ENCODE measurements around the gene RFX4. TPM values are rescaled to one million over a fixed set of nuclear protein-coding genes. Genes with fewer than 3 reads are reported as not detected.

Gene RFX4
- total RNA-seq, 6 donors from 2014 or later: not detected

DNA sequence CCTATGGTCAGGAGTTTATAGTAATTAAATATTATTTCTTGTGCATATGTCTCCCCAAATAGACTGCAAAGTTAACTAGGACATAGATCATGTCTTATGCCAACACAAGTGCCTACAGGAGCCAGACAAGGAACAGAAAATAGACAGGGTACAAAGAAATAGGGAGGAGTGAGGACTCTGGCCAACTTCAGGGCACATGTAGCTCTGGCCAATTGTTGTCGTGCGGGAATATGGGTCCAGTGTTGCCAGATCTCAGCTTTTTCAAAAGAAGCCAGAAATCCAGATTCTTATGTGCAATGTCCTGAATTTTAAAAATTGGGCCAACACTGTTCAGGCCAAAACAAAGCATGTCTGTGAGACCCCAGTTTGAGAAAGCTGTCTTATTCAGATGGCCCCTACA lies 68.7 kb downstream of the RFX4 start:
- H3K27ac ChIP-seq: no peak overlapping the region
- H3K9me3 ChIP-seq: no peaks in the 10 kb centered on the region
- TF ChIP-seq CTCF (IDR thresholded peaks at IDR 0.05): no peak
- TF ChIP-seq POLR2AphosphoS5 (IDR thresholded peaks at IDR 0.05): no peak
- no peak for TF ChIP-seq POLR2A (IDR thresholded peaks at IDR 0.05)
- TF ChIP-seq EP300 (IDR thresholded peaks at IDR 0.05): no peak
- 89 to 91% methylated on average over 2 of the region's 2 CpGs for WGBS, 2 donors
- H3K4me1 ChIP-seq: no peaks in the 10 kb centered on the region
- no peaks in the 10 kb centered on the region for H3K27me3 ChIP-seq
- DNase-seq: no peak
- no peak overlapping the region for H3K4me3 ChIP-seq
- no peak for ATAC-seq (ENCODE audit: low FRiP score in 2 of 2)
- no peaks in the 10 kb centered on the region for H3K36me3 ChIP-seq

DNA sequence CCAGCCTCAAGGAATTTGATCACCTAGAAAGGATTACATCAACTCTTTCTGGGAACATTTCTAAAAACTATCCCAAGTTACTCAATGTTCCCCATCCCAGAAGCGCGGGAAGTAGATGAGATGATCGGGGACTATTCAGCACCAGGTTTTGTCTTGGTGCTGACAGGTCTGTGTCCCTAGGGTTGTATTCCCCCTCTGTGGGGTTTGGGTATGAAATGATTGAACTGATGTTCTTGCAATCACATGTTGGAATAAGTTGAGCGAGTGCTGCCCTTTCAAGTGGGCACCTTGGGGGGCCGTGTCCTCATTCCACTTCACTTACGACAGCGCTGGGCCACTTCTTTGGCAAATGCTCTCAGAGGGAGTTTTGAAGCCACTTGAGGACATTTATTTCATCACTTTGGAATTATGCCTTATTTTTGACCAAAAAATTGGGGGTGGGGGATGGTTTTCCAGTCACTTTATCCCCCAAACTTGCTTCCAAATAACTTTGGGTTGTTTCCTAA lies 69.8 kb downstream of the RFX4 start:
- Histone ChIP-seq H3K9me3 (no peaks in the 10 kb centered on the region), H3K4me3 (no peak overlapping the region), H3K36me3 (no peaks in the 10 kb centered on the region), H3K4me1 (no peaks in the 10 kb centered on the region), H3K27me3 (peaks cover 0 to 4% (median 0%) of the 10 kb centered on the region in 4 donors), H3K27ac (no peak overlapping the region)
- 83 to 84% methylated on average over 7 of the region's 7 CpGs for WGBS, 2 donors
- ATAC-seq (ENCODE audit: low FRiP score in 2 of 2): no peak
- TF ChIP-seq CTCF (IDR thresholded peaks at IDR 0.05): no peak
- no peak for TF ChIP-seq POLR2A (IDR thresholded peaks at IDR 0.05)
- TF ChIP-seq POLR2AphosphoS5 (IDR thresholded peaks at IDR 0.05): no peak
- no peak for TF ChIP-seq EP300 (IDR thresholded peaks at IDR 0.05)
- no peak for DNase-seq

DNA sequence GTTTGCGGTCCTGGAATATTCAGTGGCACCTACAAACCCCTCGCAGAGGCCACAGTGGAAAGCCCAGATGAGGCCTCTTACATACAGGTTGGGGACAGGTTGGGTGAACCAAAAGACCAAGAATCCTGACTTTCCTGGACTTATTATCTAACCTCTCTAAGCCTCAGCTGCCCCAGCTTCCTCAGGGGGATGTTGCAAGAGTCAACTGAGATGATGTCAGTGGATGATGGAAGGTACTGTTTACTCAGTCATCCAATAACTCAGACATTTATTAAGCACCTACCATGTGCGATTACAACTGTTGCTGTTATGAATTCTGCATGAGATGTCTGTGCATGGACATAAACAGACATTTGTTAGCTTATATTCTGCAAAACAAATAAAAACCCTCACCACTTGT lies 72.8 kb downstream of the RFX4 start:
- no peaks in the 10 kb centered on the region for H3K4me1 ChIP-seq
- 87 to 94% methylated on average over 3 of the region's 3 CpGs for WGBS, 2 donors

DNA sequence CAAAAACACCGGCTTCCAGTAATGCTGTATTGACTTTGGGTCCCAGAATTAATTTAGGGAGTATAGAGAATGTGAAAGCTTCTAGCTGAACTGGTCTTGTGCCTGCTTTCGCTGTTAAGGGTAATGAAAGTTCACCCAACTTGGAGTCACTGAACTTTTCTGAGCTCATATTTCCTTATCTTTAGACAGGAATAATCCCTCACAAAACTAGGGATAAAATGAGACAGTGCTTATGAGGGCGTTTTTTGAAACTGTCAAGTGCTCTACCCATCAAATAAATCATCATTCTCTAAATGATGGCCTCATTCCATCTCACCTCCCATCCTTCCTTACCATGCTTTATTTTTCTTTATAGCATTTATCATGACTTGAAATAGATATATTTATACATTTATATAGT lies 74.7 kb downstream of the RFX4 start:
- Histone ChIP-seq H3K9me3 (peaks cover 0 to 5% (median 4%) of the 10 kb centered on the region in 4 donors), H3K4me1 (no peaks in the 10 kb centered on the region), H3K27me3 (peaks cover 0 to 4% (median 0%) of the 10 kb centered on the region in 4 donors), H3K27ac (no peak overlapping the region), H3K36me3 (no peaks in the 10 kb centered on the region), H3K4me3 (no peak overlapping the region)
- no peak for DNase-seq
- no peak for ATAC-seq (ENCODE audit: low FRiP score in 2 of 2)
- TF ChIP-seq POLR2A (IDR thresholded peaks at IDR 0.05): no peak
- no peak for TF ChIP-seq CTCF (IDR thresholded peaks at IDR 0.05)
- no peak for TF ChIP-seq EP300 (IDR thresholded peaks at IDR 0.05)
- TF ChIP-seq POLR2AphosphoS5 (IDR thresholded peaks at IDR 0.05): no peak
- 76 to 78% methylated on average over 3 of the region's 3 CpGs for WGBS, 2 donors

More for the DNA sequence above, 72.8 kb downstream of the RFX4 start:
- TF ChIP-seq POLR2AphosphoS5 (IDR thresholded peaks at IDR 0.05): no peak
- no peak for TF ChIP-seq EP300 (IDR thresholded peaks at IDR 0.05)
- no peak for TF ChIP-seq CTCF (IDR thresholded peaks at IDR 0.05)
- TF ChIP-seq POLR2A (IDR thresholded peaks at IDR 0.05): no peak
- Histone ChIP-seq H3K27me3 (peaks cover 0 to 4% (median 0%) of the 10 kb centered on the region in 4 donors), H3K9me3 (no peaks in the 10 kb centered on the region), H3K4me3 (no peak overlapping the region), H3K27ac (no peak overlapping the region), H3K36me3 (no peaks in the 10 kb centered on the region)
- DNase-seq: no peak
- no peak for ATAC-seq (ENCODE audit: low FRiP score in 2 of 2)

DNA sequence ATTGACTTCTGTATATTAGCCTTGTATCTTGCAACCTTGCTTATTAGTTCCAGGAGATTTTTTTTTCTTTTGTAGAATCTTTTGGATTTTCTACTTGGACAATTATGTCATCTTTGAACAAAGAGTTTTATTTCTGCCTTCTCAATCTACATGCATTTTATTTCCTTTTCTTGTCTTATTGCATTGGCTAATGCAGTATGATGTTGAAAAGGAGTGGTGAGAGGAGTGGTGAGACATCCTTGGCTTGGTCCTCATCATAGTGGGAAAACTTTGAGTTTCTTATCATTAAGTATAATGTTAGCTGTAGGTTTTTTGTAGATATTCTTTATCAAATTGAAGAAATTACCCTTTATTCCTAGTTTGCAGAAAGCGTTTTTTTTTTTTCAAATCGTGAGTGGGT lies 80.6 kb downstream of the RFX4 start:
- TF ChIP-seq CTCF (IDR thresholded peaks at IDR 0.05): no peak
- no peak for TF ChIP-seq POLR2AphosphoS5 (IDR thresholded peaks at IDR 0.05)
- no peak for TF ChIP-seq EP300 (IDR thresholded peaks at IDR 0.05)
- no peak for TF ChIP-seq POLR2A (IDR thresholded peaks at IDR 0.05)
- H3K27me3 ChIP-seq: no peaks in the 10 kb centered on the region
- H3K4me3 ChIP-seq: no peak overlapping the region
- no peak overlapping the region for H3K27ac ChIP-seq
- ATAC-seq (ENCODE audit: low FRiP score in 2 of 2) (no peak), DNase-seq (no peak)
- peaks cover 9 to 19% (median 15%) of the 10 kb centered on the region in 4 donors for H3K9me3 ChIP-seq
- no peaks in the 10 kb centered on the region for H3K36me3 ChIP-seq
- H3K4me1 ChIP-seq: no peaks in the 10 kb centered on the region
- 88 to 95% methylated on average over 2 of the region's 2 CpGs for WGBS, 2 donors

Measured in upper lobe of left lung (tissue), 6 donors.